Activated CD4-positive, CD25-positive, alpha-beta regulatory T cell treated with anti-CD3 and anti-CD28 coated beads, Interleukin-2, amount 50 U/mL, for 24 hours (primary cell): ENCODE results near the gene NPC2.

Source experiments
- ATAC-seq, 2 donors: fragments of 150-1000 bp; cut with Tn5 transposase; one replicate each; pipeline ENCODE4 v1.10.0; 2021; ENCODE audit warnings: mild to moderate bottlenecking in 1 of 2, moderate library complexity in 1 of 2

The NPC2 gene

DNA sequence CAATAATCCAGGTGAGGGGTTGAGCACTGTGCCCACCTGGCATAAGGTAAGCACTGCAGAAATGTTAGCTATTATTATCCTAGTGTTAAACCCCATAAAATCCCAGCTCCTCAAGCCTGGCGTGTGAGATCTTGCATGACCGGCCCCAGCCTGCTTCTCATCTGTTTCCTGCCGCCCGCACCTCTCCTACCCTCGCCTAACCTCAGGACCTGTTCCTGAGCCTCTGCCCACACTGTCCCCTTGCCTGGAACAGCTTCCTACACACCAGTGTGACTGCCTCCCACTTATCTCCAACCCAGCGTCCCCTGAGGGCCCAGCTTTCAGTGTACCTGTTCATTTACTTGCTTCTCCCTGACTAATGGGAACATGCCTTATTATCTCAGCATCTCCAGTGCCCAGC lies 25.1 kb upstream of the NPC2 start:
- ATAC-seq: no peak

- ATAC-seq: no peak
These were observed 24.6 kb upstream of the NPC2 start for GRCh38 chr14:74517731-74518130.

GRCh38 chr14:74516451-74517160 lies 23.5 kb upstream of the NPC2 start:
- no peak for ATAC-seq

- no peak for ATAC-seq
These were observed 22.8 kb upstream of the NPC2 start for GRCh38 chr14:74515891-74516412.

DNA sequence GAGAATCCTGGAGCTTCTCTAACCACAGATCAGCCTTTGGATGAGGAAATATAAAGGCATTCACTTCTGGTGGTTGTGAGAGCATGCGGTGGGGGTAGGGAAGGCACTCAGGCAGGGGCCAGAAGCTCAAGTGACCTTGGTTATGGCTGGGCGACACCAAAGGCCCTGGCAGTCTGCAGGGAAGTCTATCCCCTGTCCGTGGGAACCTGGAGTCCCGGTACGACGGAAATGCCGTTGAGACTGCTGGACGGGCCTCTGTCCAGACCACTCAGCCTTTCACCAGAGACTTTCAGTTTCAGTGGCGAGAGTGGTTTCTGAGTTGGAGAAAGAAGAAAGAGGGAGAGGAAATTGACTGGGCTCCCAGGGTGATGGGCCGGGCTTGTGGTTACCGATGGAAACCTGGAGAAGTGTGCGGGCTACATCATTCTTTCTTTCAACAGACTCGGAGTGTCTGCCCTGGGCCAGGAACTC lies 21.4 kb upstream of the NPC2 start:
- ATAC-seq: no peak

- no peak for ATAC-seq
These were observed 19.1 kb upstream of the NPC2 start for GRCh38 chr14:74511966-74512830.

GRCh38 chr14:74510959-74511409 lies 17.9 kb upstream of the NPC2 start:
- no peak for ATAC-seq

GRCh38 chr14:74510223-74510931 lies 17.3 kb upstream of the NPC2 start:
- ATAC-seq: no peak

- no peak for ATAC-seq
These were observed 16.6 kb upstream of the NPC2 start for GRCh38 chr14:74509587-74510222.

DNA sequence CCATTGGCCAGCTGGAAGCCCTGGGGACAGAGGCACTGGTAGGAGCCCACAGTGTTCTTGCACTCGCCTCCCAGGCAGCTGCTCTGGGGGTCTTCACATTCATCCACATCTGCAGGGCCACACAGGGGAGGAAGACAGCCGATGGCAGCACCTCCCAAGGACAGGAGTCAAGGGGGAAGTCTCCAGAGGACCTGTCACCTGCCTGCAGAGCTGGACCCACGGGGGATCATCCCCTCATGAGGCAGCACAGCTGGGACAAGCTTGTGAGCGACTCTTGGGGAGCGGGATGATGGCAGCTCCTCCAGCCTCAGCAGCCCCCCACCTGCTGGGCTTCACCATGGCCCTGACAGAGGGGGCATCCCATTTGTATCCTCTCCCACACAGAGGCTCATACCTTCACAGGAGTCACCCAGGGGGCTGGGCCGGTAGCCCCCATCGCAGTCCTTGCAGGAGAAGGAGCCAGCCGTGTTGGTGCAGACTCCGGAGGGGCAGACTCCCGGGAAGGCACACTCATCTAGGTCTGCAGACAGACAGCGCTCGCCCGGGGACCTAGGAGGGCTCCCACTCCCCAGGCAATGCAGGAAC lies 15.8 kb upstream of the NPC2 start:
- no peak for ATAC-seq

GRCh38 chr14:74508292-74508731 lies 15.2 kb upstream of the NPC2 start:
- no peak for ATAC-seq

GRCh38 chr14:74507840-74508239 lies 14.7 kb upstream of the NPC2 start:
- no peak for ATAC-seq

GRCh38 chr14:74507085-74507484 lies 14.0 kb upstream of the NPC2 start:
- ATAC-seq: no peak

GRCh38 chr14:74506411-74506851 lies 13.3 kb upstream of the NPC2 start:
- no peak for ATAC-seq

GRCh38 chr14:74505831-74506230 lies 12.7 kb upstream of the NPC2 start:
- no peak for ATAC-seq

DNA sequence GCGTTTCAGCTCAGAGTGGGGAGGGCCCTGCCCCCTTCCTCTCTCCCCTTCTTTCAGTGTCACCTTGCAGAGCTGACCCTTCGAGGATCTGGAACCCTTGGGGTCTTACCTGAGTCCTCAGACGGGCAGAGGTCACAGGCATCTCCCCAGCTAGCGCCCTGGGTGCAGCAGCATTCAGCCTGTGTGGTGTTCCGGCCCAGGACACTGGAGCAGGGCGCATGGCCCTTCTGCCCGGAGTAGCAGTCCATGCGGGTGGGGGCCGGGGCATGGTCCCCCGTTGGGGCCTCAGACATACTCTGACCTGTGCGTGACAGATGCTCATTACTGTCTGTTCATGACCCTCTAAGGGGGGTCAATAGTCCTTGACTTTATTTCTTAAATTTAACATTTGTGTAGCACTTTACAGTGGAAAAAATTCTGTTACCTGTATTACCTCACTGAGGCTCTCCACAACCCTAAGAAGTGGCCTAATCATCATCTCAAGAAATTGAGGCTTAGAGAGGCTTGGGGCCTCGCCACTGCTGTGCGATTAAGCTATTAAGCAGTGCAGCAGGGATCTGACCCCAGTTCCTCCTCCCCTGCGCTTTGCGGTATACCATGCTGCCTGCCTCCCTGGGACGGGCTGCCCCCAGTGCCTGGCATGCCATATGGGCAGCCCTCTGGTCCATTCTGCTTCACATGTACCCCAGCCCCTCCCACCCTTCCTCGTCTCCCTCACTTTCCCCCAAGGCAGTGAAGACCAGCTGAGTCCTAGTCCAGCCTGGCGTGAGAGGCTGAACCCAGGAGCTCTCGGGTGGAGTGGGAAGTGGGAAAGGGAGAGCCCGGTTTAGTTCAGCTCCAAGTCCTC lies 12.0 kb upstream of the NPC2 start:
- ATAC-seq: no peak

DNA sequence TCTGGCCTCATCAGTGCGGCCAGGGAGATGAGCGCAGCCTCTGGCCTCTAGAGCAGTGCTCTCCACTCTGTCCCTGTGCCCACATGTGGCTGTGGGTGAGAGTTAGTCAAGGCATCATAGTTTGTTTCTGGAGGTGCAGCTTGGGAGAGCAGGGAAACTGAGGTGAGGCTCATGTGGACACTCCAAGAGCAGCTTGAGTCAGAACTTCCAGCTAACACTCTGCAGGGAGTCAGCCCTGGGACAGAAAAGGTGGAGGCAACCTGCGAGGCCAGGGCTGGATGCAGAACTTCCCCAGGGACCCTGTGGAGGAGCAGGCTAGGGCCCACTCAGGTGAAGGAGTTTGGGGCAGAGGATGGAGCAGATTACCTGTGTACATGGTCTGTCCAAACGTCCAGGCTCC lies 11.3 kb upstream of the NPC2 start:
- ATAC-seq: no peak

- ATAC-seq: no peak
These were observed 10.8 kb upstream of the NPC2 start for GRCh38 chr14:74503938-74504335.

DNA sequence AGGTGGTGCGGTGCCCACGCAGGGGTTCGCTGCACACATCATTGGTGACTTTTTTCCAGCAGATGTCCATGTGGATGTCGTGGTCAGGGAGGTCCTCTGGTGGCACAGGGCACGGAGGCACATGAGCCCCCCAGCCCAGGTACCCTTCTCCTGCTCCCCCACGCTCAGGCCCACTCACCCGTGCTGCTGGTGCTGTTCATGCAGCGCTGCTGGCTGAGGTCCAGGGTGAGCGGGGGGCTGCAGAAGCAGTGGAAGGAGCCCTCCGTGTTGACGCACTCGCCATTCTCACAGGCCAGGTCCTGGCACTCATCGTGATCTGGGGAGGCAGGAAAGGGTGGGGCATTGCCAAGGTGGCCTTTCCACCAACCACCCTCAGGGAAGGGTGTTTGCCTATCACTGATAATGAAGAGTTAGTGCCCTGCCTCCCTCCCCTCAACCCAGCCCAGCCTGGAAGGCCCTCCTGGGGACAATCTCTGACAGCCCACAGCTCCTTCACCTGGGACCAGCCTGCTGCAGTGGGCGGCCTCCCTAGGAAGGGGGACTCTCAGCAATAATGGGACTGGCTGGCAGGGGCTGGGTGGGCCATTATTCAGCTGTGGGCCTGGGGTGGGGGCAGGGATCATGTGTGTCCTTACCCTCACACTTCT lies 10.3 kb upstream of the NPC2 start:
- ATAC-seq: no peak

GRCh38 chr14:74502236-74503019 lies 9.3 kb upstream of the NPC2 start:
- ATAC-seq: no peak
